ENCODE results near the gene RTL10. TPM values are rescaled to one million over a fixed set of nuclear protein-coding genes. Genes with fewer than 3 reads are reported as not detected.
"Not testable (repeated sequence)": the region's sequence is repeated elsewhere in the genome, so short reads cannot be mapped to it uniquely, and the experiment has no call there.

The RTL10 gene
- total RNA-seq, 4 donors from 2014 or later = 18.1 to 26.4 (median 23.7) TPM

GRCh38 chr22:19885841-19886592 is 31.3 kb upstream of the RTL10 start:
- Histone ChIP-seq H3K4me3 (replicated peaks in 1 of 3) (no peak overlapping the region), H3K27ac (no peak overlapping the region), H3K36me3 (no peaks in the 10 kb centered on the region), H3K4me1 (peaks cover 0 to 5% of the 10 kb centered on the region in 2 donors), H3K9me3 (no peaks in the 10 kb centered on the region), H3K27me3 (no peaks in the 10 kb centered on the region)
- WGBS, 2 donors = 86 to 90% methylated on average over 12 to 15 of the region's 15 CpGs
- DNase-seq = no peak
- intact Hi-C loops (cut with DNase I) = no loop called here
- TF ChIP-seq POLR2A (IDR thresholded peaks at IDR 0.05) = no peak
- no peak for TF ChIP-seq CTCF (IDR thresholded peaks at IDR 0.05)

- no peaks in the 10 kb centered on the region for H3K36me3 ChIP-seq
- H3K27me3 ChIP-seq = no peaks in the 10 kb centered on the region
- peaks cover 0 to 5% of the 10 kb centered on the region in 2 donors for H3K4me1 ChIP-seq
- no peak overlapping the region for H3K27ac ChIP-seq
- no peaks in the 10 kb centered on the region for H3K9me3 ChIP-seq
- TF ChIP-seq CTCF (IDR thresholded peaks at IDR 0.05) (no peak), POLR2A (IDR thresholded peaks at IDR 0.05) (no peak)
- H3K4me3 ChIP-seq (replicated peaks in 1 of 3) = no peak overlapping the region
- no peak for DNase-seq
- intact Hi-C loops (cut with DNase I) = no loop called here
- 90% methylated on average over 13 to 15 of the region's 26 CpGs for WGBS, 2 donors
Observed at GRCh38 chr22:19884954-19885751, 30.5 kb upstream of the RTL10 start.

GRCh38 chr22:19884161-19884953 is 29.7 kb upstream of the RTL10 start:
- 88 to 91% methylated on average over 12 to 13 of the region's 15 CpGs for WGBS, 2 donors
- Histone ChIP-seq H3K9me3 (no peaks in the 10 kb centered on the region), H3K36me3 (no peaks in the 10 kb centered on the region), H3K4me3 (replicated peaks in 1 of 3) (no peak overlapping the region), H3K27ac (no peak overlapping the region), H3K27me3 (no peaks in the 10 kb centered on the region), H3K4me1 (peaks cover 0 to 5% of the 10 kb centered on the region in 2 donors)
- DNase-seq = no peak
- TF ChIP-seq CTCF (IDR thresholded peaks at IDR 0.05) (no peak), POLR2A (IDR thresholded peaks at IDR 0.05) (no peak)
- intact Hi-C loops (cut with DNase I) = no loop called here

GRCh38 chr22:19883446-19883845 is 28.8 kb upstream of the RTL10 start:
- H3K4me3 ChIP-seq (replicated peaks in 1 of 3) = not testable (repeated sequence)

More at GRCh38 chr22:19883446-19883845, 28.8 kb upstream of the RTL10 start:
- intact Hi-C loops (cut with DNase I); H3K36me3 ChIP-seq; H3K27ac ChIP-seq; H3K4me1 ChIP-seq; H3K9me3 ChIP-seq; H3K27me3 ChIP-seq; DNase-seq: not testable (repeated sequence)
- 91 to 95% methylated on average over 8 of the region's 8 CpGs for WGBS, 2 donors
